ENCODE data around the gene YIPF1.
"Not testable (repeated sequence)": the region's sequence is repeated elsewhere in the genome, so short reads cannot be mapped to it uniquely, and the experiment has no call there.

The YIPF1 gene

DNA sequence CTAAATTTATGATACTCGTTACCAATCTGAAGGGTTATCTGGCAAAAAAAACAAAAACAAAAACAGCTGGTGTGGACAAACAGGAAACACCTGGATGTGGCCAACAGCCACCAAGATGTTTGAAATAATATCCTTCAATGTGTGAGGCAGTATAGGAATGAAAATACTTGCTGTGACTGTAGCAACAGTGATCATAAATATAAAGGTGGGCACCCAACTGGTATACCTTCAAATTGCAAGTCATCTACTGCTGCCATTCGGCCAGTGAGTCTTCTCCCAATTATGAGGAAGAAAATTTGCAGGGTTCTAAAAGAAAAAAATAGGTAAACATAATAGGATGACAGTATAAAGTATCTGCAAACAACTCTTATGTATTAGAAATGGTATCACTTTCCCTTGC, 916 bp downstream of the YIPF1 start:
- Mint-ChIP-seq H3K9me3 (no peaks in the 10 kb centered on the region), H3K4me3 (peak overlapping the region; percentile 95), H3K27ac (no peak overlapping the region), H3K27me3 (ENCODE audit: low read depth, poor library complexity) (peaks cover 3% of the 10 kb centered on the region), H3K36me3 (ENCODE audit: low read depth) (peaks cover 4% of the 10 kb centered on the region), H3K4me1 (peaks cover 30% of the 10 kb centered on the region)
- no peak for DNase-seq
- TF ChIP-seq, protein P1, sequence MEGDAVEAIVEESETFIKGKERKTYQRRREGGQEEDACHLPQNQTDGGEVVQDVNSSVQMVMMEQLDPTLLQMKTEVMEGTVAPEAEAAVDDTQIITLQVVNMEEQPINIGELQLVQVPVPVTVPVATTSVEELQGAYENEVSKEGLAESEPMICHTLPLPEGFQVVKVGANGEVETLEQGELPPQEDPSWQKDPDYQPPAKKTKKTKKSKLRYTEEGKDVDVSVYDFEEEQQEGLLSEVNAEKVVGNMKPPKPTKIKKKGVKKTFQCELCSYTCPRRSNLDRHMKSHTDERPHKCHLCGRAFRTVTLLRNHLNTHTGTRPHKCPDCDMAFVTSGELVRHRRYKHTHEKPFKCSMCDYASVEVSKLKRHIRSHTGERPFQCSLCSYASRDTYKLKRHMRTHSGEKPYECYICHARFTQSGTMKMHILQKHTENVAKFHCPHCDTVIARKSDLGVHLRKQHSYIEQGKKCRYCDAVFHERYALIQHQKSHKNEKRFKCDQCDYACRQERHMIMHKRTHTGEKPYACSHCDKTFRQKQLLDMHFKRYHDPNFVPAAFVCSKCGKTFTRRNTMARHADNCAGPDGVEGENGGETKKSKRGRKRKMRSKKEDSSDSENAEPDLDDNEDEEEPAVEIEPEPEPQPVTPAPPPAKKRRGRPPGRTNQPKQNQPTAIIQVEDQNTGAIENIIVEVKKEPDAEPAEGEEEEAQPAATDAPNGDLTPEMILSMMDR (IDR thresholded peaks at IDR 0.05): no peak

DNA sequence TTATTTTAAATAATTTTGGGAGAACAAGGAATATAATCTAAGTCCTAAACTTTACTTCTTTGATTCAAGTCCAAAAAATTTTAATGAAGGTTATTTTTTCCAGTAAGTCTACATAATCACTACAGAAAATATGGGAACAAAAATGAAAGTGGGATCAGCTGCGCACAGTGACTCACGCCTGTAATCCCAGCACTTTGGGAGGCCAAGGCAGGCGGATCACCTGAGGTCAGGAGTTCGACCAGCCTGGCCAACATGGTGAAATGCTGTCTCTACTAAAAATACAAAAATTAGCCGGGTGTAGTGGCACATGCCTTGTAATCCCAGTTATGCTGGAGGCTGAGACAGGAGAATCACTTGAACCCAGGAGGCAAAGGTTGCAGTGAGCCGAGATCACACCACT, 6.0 kb downstream of the YIPF1 start:
- H3K27me3 Mint-ChIP-seq (ENCODE audit: low read depth, poor library complexity); H3K27ac Mint-ChIP-seq; H3K9me3 Mint-ChIP-seq; H3K4me3 Mint-ChIP-seq; DNase-seq; H3K4me1 Mint-ChIP-seq: not testable (repeated sequence)
- H3K36me3 Mint-ChIP-seq (ENCODE audit: low read depth): peaks cover 43% of the 10 kb centered on the region

DNA sequence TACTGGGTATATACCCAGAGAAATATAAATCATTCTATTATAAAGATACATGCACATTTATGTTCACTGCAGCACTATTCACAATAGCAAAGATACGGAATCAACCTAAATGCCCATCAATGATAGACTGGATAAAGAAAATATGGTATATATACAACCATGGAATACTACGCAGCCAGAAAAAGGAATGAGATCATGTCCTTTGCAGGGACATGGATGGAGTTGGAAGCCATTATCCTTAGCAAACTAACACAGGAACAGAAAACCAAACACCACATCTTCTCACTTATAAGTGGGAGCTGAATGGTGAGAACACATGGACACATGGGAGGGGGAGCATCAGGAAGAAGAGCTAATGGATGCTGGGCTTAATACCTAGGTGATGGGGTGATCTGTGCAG, 7.7 kb downstream of the YIPF1 start:
- H3K27me3 Mint-ChIP-seq (ENCODE audit: low read depth, poor library complexity); DNase-seq; H3K4me3 Mint-ChIP-seq; H3K4me1 Mint-ChIP-seq; H3K27ac Mint-ChIP-seq; H3K9me3 Mint-ChIP-seq: not testable (repeated sequence)
- H3K36me3 Mint-ChIP-seq (ENCODE audit: low read depth): peaks cover 43% of the 10 kb centered on the region

DNA sequence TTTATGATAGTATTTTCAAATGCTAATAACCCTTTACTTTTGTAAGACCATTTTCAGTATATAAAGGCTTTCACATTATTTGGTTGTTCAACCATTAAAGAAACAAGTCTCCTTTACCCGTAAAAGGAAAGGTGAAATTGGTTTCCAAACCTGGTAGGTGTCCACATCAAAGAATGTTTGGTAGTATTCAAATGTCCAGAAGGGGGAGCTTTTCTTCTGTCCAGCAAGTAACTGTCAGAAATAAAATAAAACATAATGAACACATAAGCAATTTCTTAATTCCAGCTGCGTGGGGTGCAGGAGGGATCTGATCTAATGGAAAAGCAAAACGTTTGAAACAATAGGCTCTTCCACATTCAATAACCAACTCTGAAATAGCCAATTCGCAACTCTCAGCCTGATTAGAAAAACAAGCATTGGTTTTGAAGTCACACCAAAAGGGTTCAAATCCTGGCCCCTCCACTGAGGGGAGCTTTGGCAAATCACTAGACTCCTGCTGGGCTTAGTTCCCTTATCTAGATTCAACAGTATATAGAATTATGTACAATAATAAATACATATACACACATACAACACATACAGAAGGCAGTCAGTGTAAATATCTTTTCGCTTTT, 11.0 kb downstream of the YIPF1 start:
- Mint-ChIP-seq H3K27me3 (ENCODE audit: low read depth, poor library complexity) (peaks cover 4% of the 10 kb centered on the region), H3K9me3 (peaks cover 9% of the 10 kb centered on the region), H3K4me1 (no peaks in the 10 kb centered on the region), H3K36me3 (ENCODE audit: low read depth) (peaks cover 58% of the 10 kb centered on the region), H3K4me3 (no peak overlapping the region), H3K27ac (no peak overlapping the region)
- TF ChIP-seq, protein P1 (IDR thresholded peaks at IDR 0.05): peak; percentile 56
- no peak for DNase-seq

DNA sequence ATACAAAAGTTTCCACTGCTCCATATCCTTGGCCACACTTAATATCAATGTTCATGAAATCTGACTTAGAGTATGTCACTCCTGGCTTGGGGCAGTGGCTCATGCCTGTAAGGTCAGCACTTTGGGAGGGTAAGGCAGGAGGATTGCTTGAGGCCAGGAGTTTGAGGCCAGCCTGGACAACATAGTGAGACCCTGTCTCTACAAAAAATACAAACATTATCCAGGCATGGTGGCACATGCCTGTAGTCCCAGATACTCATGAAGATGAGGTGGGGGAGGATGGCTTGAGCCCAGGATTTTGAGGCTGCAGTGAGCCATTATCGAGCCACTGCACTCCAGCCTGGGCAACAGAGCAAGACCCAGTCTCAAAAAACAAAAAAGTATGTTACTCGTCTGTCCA, 14.4 kb downstream of the YIPF1 start:
- not testable (repeated sequence) for H3K9me3 Mint-ChIP-seq; H3K27ac Mint-ChIP-seq; H3K27me3 Mint-ChIP-seq (ENCODE audit: low read depth, poor library complexity); DNase-seq; H3K4me3 Mint-ChIP-seq; H3K4me1 Mint-ChIP-seq
- peaks cover 27% of the 10 kb centered on the region for H3K36me3 Mint-ChIP-seq (ENCODE audit: low read depth)

DNA sequence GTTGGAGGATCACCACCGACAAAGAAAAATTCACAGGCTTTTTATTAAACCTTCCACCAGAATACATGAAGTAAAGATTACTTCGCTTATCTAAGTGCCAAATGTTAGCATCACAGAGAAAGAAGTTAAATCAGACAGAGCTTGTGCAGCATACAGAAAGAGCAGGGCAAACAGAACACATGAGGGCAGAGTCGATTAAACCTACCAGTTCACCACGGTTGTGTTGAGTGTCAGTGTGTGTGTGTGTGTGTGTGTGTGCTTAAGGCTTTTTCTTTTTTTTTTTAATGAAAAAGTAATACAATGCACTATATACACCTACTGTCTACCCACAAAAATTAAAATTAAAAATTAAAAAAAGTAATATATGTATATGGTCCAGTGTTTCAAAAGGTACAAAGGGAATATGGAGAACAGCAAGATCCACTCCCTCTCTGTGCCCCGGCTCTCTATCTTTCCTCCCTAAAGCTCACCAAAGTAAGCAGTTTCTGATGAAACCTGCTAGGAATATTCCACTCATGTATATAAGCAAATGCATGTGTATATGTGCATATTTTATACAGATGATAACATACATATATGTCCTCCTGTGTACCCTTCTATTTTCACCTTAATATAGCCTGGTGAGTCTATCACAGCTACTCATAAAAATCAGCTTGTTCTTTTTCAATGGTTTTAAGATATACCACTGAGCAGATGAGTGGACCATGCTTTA, 17.7 kb downstream of the YIPF1 start:
- Mint-ChIP-seq H3K36me3 (ENCODE audit: low read depth) (peaks cover 40% of the 10 kb centered on the region), H3K9me3 (no peaks in the 10 kb centered on the region), H3K27ac (no peak overlapping the region)

DNA sequence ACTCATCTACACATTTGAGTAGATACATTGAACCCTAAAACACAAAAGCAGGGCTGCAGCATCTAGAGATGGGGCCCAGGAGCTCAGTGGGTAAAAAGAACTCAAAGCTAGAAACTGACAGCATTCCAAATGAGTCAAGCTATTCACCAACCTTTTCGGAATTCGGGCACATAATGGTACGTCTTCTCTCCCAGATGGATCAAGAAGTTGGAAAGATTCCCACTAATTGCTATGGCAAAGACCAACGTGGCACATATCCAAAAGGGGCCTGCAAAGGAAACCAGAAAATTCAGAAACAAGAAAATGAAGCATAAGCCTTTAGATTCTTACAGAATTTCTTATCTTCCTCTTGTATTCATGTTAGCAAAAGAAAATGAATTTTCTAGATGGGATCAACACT, 18.4 kb downstream of the YIPF1 start:
- H3K27ac Mint-ChIP-seq: no peak overlapping the region
- peaks cover 43% of the 10 kb centered on the region for H3K36me3 Mint-ChIP-seq (ENCODE audit: low read depth)
- no peak overlapping the region for H3K4me3 Mint-ChIP-seq
- H3K4me1 Mint-ChIP-seq: no peaks in the 10 kb centered on the region
- no peak for DNase-seq
- H3K27me3 Mint-ChIP-seq (ENCODE audit: low read depth, poor library complexity): peaks cover 2% of the 10 kb centered on the region
- TF ChIP-seq, protein P1 (IDR thresholded peaks at IDR 0.05): no peak
- no peaks in the 10 kb centered on the region for H3K9me3 Mint-ChIP-seq

More for the DNA sequence above, 17.7 kb downstream of the YIPF1 start:
- Mint-ChIP-seq H3K4me3 (no peak overlapping the region), H3K27me3 (ENCODE audit: low read depth, poor library complexity) (peaks cover 2% of the 10 kb centered on the region), H3K4me1 (no peaks in the 10 kb centered on the region)
- TF ChIP-seq, protein P1 (IDR thresholded peaks at IDR 0.05): no peak
- no peak for DNase-seq

Data from nephron progenitor cell (in vitro differentiated cells).